Upper lobe of left lung (tissue), 6 donors: ENCODE results near the gene NR3C2. TPM values are rescaled to one million over a fixed set of nuclear protein-coding genes. Genes with fewer than 3 reads are reported as not detected.
A peak's percentile ranks its signal among the peaks of the same experiment; 100 is the strongest.
"Not testable (repeated sequence)": the region's sequence is repeated elsewhere in the genome, so short reads cannot be mapped to it uniquely, and the experiment has no call there.

Experiments used
- ATAC-seq, 2 donors: fragments of 200-7000 bp; cut with Tn5 transposase; one replicate each; pipeline ENCODE4 v1.9.1; 2022; ENCODE audit warnings: mild to moderate bottlenecking in 2 of 2, moderate library complexity in 2 of 2; ENCODE audit not compliant: low FRiP score in 2 of 2
- DNase-seq, 2 donors: peaks; one replicate each; pipeline ENCODE4 v3.0.0-alpha.2; 2019 to 2020
- H3K27ac ChIP-seq, 4 donors: fragments of 200-600 bp; sonication (generic); one replicate each; pipeline ENCODE4 v1.5.1; 2016 to 2019
- H3K27me3 ChIP-seq, 4 donors: fragments of 200-600 bp; sonication (generic); one replicate each; pipeline ENCODE4 v1.5.1; 2017 to 2019
- H3K36me3 ChIP-seq, 4 donors: fragments of 200-600 bp; sonication (generic); one replicate each; pipeline ENCODE4 v1.5.1; 2016 to 2019
- H3K4me1 ChIP-seq, 4 donors: fragments of 200-600 bp; sonication (generic); one replicate each; pipeline ENCODE4 v1.5.1; 2018 to 2019
- H3K4me3 ChIP-seq, 4 donors: fragments of 200-600 bp; sonication (generic); one replicate each; pipeline ENCODE4 v1.5.1; 2017 to 2019; ENCODE audit warnings: mild to moderate bottlenecking in 2 of 4, moderate library complexity in 1 of 4
- H3K9me3 ChIP-seq, 4 donors: fragments of 200-600 bp; sonication (generic); one replicate each; pipeline ENCODE4 v1.5.1; 2018 to 2019
- EP300 ChIP-seq, 4 donors: sonication (generic); formaldehyde crosslinking; IDR thresholded peaks; one replicate each; pipeline ENCODE4 v1.5.1; 2017; ENCODE audit warnings: antibody characterized with exemption in 4 of 4, control low read depth in 2 of 4
- POLR2A ChIP-seq, 4 donors: fragments of 450-650 bp; IDR thresholded peaks; one replicate each; pipeline ENCODE4 v1.5.1; 2016 to 2017; ENCODE audit warnings: antibody characterized with exemption in 4 of 4, mild to moderate bottlenecking in 2 of 4
- POLR2AphosphoS5 ChIP-seq, 2 donors: sonication (generic); formaldehyde crosslinking; IDR thresholded peaks; one replicate each; pipeline ENCODE4 v1.5.1; 2017; ENCODE audit warnings: antibody characterized with exemption in 2 of 2
- WGBS, 2 donors: methylation state at CpG; one replicate each; pipeline ENCODE4 v1.1.5; 2017 to 2018; 5-methylcytosine and 5-hydroxymethylcytosine counted together
- total RNA-seq, 6 donors: library from RNA; depleted of rRNA in 4 of 6; stranded (reverse); fragments of >200 nt in 4 of 6; gene quantifications; one replicate each; pipeline versions ENCODE4 v1.1.0 to v1.2.1, GENCODE V29; 2016 to 2021
- TF ChIP-seq, protein P1 (sequence below), 6 experiments: fragments of 450-650 bp in 4 of 6; fragments of 200-600 bp in 2 of 6; sonication (generic) in 2 of 6; IDR thresholded peaks; one replicate each; pipeline ENCODE4 v1.5.1; 2016 to 2019; ENCODE audit warnings: antibody characterized with exemption in 6 of 6
- donor health status: DM: no; HTN: no; CAD: no; lungs with moderate emphysema.
- donor health status: DM: no; HTN: yes; CAD: no; lungs with severe emphysema.

Gene NR3C2
- total RNA-seq, 6 donors from 2014 or later, result 10.3 to 39.8 (median 23.7) TPM

GRCh38 chr4:148192526-148192925 is 249.7 kb downstream of the NR3C2 start:
- ATAC-seq (no peak), DNase-seq (no peak)
- Histone ChIP-seq H3K27me3 (no peaks in the 10 kb centered on the region), H3K4me1 (no peaks in the 10 kb centered on the region), H3K4me3 (no peak overlapping the region), H3K36me3 (peaks cover 0 to 27% (median 4%) of the 10 kb centered on the region in 4 donors), H3K27ac (no peak overlapping the region), H3K9me3 (no peaks in the 10 kb centered on the region)
- 72 to 92% methylated on average over 3 of the region's 3 CpGs for WGBS, 2 donors
- TF ChIP-seq POLR2AphosphoS5 (IDR thresholded peaks at IDR 0.05) (no peak), POLR2A (IDR thresholded peaks at IDR 0.05) (no peak), EP300 (IDR thresholded peaks at IDR 0.05) (no peak)
- TF ChIP-seq, protein P1, sequence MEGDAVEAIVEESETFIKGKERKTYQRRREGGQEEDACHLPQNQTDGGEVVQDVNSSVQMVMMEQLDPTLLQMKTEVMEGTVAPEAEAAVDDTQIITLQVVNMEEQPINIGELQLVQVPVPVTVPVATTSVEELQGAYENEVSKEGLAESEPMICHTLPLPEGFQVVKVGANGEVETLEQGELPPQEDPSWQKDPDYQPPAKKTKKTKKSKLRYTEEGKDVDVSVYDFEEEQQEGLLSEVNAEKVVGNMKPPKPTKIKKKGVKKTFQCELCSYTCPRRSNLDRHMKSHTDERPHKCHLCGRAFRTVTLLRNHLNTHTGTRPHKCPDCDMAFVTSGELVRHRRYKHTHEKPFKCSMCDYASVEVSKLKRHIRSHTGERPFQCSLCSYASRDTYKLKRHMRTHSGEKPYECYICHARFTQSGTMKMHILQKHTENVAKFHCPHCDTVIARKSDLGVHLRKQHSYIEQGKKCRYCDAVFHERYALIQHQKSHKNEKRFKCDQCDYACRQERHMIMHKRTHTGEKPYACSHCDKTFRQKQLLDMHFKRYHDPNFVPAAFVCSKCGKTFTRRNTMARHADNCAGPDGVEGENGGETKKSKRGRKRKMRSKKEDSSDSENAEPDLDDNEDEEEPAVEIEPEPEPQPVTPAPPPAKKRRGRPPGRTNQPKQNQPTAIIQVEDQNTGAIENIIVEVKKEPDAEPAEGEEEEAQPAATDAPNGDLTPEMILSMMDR (IDR thresholded peaks at IDR 0.05), result no peak

DNA sequence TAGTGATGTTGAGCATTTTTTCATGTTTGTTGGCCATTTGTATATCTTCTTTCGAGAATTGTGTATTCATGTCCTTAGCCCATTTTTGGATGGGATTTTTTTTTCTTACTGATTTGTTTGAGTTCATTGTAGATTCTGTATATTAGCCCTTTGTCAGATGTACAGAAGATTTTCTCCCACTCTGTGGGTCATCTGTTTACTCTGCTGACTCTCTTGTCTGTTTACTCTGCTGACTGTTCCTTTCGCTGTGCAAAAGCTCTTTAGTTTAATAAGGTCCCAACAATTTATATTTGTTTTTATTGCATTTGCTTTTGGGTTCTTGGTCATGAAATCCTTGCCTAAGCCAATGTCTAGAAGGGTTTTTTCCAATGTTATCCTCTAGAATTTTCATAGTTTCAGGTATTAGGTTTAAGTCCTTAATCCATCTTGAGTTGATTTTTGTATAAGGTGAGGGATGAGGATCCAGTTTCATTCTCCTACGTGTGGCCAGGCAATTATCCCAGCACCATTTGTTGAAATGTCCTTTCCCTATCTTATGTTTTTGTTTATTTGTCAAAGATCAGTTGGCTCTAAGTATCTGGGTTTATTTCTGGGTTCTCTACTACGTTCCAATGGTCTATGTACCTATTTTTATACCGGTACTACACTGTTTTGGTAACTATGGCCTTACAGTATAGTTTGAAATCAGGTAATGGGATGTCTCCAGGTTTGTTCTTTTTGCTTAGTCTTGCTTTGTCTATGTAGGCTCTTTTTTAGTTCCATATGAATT is 254.6 kb downstream of the NR3C2 start:
- H3K36me3 ChIP-seq, DNase-seq, ATAC-seq, H3K27me3 ChIP-seq, H3K4me1 ChIP-seq, H3K4me3 ChIP-seq, H3K9me3 ChIP-seq, H3K27ac ChIP-seq: not testable (repeated sequence)
- 90 to 91% methylated on average over 5 of the region's 5 CpGs for WGBS, 2 donors

DNA sequence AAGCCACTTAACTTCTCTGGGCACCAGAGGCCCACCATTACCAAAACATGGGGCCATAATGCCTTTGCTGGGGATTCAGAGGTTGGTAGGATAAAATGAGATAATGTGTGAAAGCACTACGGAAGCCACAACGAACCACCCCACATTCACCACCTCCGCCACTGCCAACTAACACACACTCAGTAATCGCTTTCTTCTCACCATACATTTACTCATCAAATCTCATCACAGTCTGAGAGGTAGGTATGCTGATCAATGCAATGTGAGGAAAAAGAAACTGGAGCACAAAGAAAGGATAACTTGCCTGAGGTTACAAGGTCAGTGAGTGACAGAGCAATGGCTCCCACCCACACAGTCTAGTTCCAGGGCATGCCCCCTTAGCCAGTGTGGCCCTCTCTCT is 257.3 kb downstream of the NR3C2 start:
- Histone ChIP-seq H3K27me3 (no peaks in the 10 kb centered on the region), H3K9me3 (no peaks in the 10 kb centered on the region), H3K27ac (no peak overlapping the region), H3K4me1 (no peaks in the 10 kb centered on the region), H3K4me3 (no peak overlapping the region), H3K36me3 (no peaks in the 10 kb centered on the region)
- no peak for DNase-seq
- WGBS, 2 donors, result 96 to 97% methylated on average over 4 of the region's 4 CpGs
- TF ChIP-seq EP300 (IDR thresholded peaks at IDR 0.05) (no peak), POLR2A (IDR thresholded peaks at IDR 0.05) (no peak), POLR2AphosphoS5 (IDR thresholded peaks at IDR 0.05) (no peak)
- TF ChIP-seq, protein P1 (IDR thresholded peaks at IDR 0.05), result no peak
- no peak for ATAC-seq

GRCh38 chr4:148182230-148182911 is 259.8 kb downstream of the NR3C2 start:
- H3K4me1 ChIP-seq, result no peaks in the 10 kb centered on the region
- TF ChIP-seq, protein P1 (IDR thresholded peaks at IDR 0.05), result no peak
- 86 to 93% methylated on average over 3 of the region's 3 CpGs for WGBS, 2 donors
- no peak overlapping the region for H3K27ac ChIP-seq
- H3K36me3 ChIP-seq, result no peaks in the 10 kb centered on the region
- no peaks in the 10 kb centered on the region for H3K9me3 ChIP-seq
- ATAC-seq (no peak), DNase-seq (no peak)
- H3K4me3 ChIP-seq, result no peak overlapping the region
- no peaks in the 10 kb centered on the region for H3K27me3 ChIP-seq

GRCh38 chr4:148173397-148174017 is 268.7 kb downstream of the NR3C2 start:
- DNase-seq (peak in 1 of 2 donors; percentile 16), ATAC-seq (no peak)
- H3K36me3 ChIP-seq, result no peaks in the 10 kb centered on the region

More at GRCh38 chr4:148173397-148174017, 268.7 kb downstream of the NR3C2 start:
- no peaks in the 10 kb centered on the region for H3K9me3 ChIP-seq
- no peak overlapping the region for H3K4me3 ChIP-seq
- H3K27me3 ChIP-seq, result no peaks in the 10 kb centered on the region
- no peak overlapping the region for H3K27ac ChIP-seq
- WGBS, 2 donors, result 96 to 98% methylated on average over 5 of the region's 5 CpGs
- H3K4me1 ChIP-seq, result no peaks in the 10 kb centered on the region
- TF ChIP-seq POLR2AphosphoS5 (IDR thresholded peaks at IDR 0.05) (no peak), EP300 (IDR thresholded peaks at IDR 0.05) (no peak), POLR2A (IDR thresholded peaks at IDR 0.05) (no peak)
- TF ChIP-seq, protein P1 (IDR thresholded peaks at IDR 0.05), result no peak
